AG04450 (cell line): ENCODE data around the gene DENND1B. TPM values are rescaled to one million over a fixed set of nuclear protein-coding genes. Genes with fewer than 3 reads are reported as not detected.

Experiments
- CTCF ChIA-PET: fragments of 300-600, 350-600 bp; formaldehyde crosslinking; extraction: SDS; loops from one replicate; lab custom pipeline; 2022; ENCODE audit warnings: antibody characterized with exemption, inconsistent platforms; lab: Charles Lee
- POLR2A ChIA-PET: fragments of 350-600 bp; formaldehyde crosslinking; extraction: SDS; loops from one replicate; lab custom pipeline; 2021; ENCODE audit warnings: antibody characterized with exemption, inconsistent platforms; lab: Yijun Ruan, JAX
- DNase-seq: peaks from one replicate; pipeline ENCODE4 v3.0.0-alpha.2; 2011; ENCODE audit warnings: low read depth, low spot score
- H3K27ac ChIP-seq: one replicate; pipeline ENCODE4 v1.5.1; 2012; ENCODE audit warnings: low read depth, low read length, control low read depth
- H3K27me3 ChIP-seq: one replicate; pipeline ENCODE4 v1.6.0; 2012; ENCODE audit warnings: low read length; ENCODE audit not compliant: control insufficient read depth, insufficient read depth
- H3K4me3 ChIP-seq: 2 replicates; pipeline ENCODE4 v1.5.1; 2011; ENCODE audit warnings: mild to moderate bottlenecking, low read depth, low read length, control low read depth
- H3K9me3 ChIP-seq: 2 replicates; pipeline ENCODE4 v1.5.1; 2012; ENCODE audit warnings: low read length; ENCODE audit not compliant: control insufficient read depth, insufficient read depth
- CTCF ChIP-seq: IDR thresholded peaks from 2 replicates; pipeline ENCODE4 v1.5.1; 2011; ENCODE audit warnings: low read depth, low read length, control low read depth, inconsistent platforms
- polyA plus RNA-seq: library from polyadenylated mRNA; depleted of rRNA; stranded (reverse); fragments of >200 nt; gene quantifications from 2 replicates; pipeline ENCODE4 v1.2.3, GENCODE V29; 2011

Gene DENND1B
- polyA plus RNA-seq, 1 experiment = 17.7 TPM

- ChIA-PET POLR2A (interaction anchor here (0.7 kb wide), 1 partner anchor 115 kb away, joined by 6 read pairs; no protein-coding TSS in a partner anchor), CTCF (interaction anchor here (0.6 kb wide), 1 partner anchor 83 kb away, joined by 4 read pairs; no protein-coding TSS in a partner anchor)
- no peak for TF ChIP-seq CTCF
- Histone ChIP-seq H3K4me3 (no peak overlapping the region), H3K27me3 (no peaks in the 10 kb centered on the region), H3K9me3 (peaks cover 4% of the 10 kb centered on the region), H3K27ac (no peak overlapping the region)
- no peak for DNase-seq
Measured at GRCh38 chr1:197788741-197789739, 13.8 kb upstream of the DENND1B start.

GRCh38 chr1:197787623-197788536 is 12.6 kb upstream of the DENND1B start:
- ChIA-PET CTCF (no interaction called here), POLR2A (no interaction called here)
- no peak for TF ChIP-seq CTCF
- H3K9me3 ChIP-seq = peaks cover 4% of the 10 kb centered on the region
- H3K27me3 ChIP-seq = no peaks in the 10 kb centered on the region
- no peak for DNase-seq
- H3K4me3 ChIP-seq = no peak overlapping the region
- no peak overlapping the region for H3K27ac ChIP-seq

- Histone ChIP-seq H3K27ac (no peak overlapping the region), H3K27me3 (no peaks in the 10 kb centered on the region), H3K9me3 (peaks cover 4% of the 10 kb centered on the region), H3K4me3 (no peak overlapping the region)
- no peak for DNase-seq
- CTCF ChIA-PET = no interaction called here
- TF ChIP-seq CTCF = no peak
- POLR2A ChIA-PET = no interaction called here
Measured at GRCh38 chr1:197787056-197787455, 11.8 kb upstream of the DENND1B start.

- H3K27ac ChIP-seq = no peak overlapping the region
- CTCF ChIA-PET = no interaction called here
- no peak overlapping the region for H3K4me3 ChIP-seq
- POLR2A ChIA-PET = no interaction called here
- H3K9me3 ChIP-seq = peaks cover 4% of the 10 kb centered on the region
- H3K27me3 ChIP-seq = no peaks in the 10 kb centered on the region
- no peak for DNase-seq
- no peak for TF ChIP-seq CTCF
Measured at GRCh38 chr1:197786280-197786679, 11.0 kb upstream of the DENND1B start.
